HepG2 (cell line): ENCODE data around the gene BTN1A1. TPM values are rescaled to one million over a fixed set of nuclear protein-coding genes. Genes with fewer than 3 reads are reported as not detected.
A peak's percentile ranks its signal among the peaks of the same experiment; 100 is the strongest.

Source experiments
- BHLHE40 ChIP-seq: IDR thresholded peaks from 2 replicates; pipeline ENCODE4 v1.6.1; 2011; ENCODE audit warnings: low read length, improper control_type of control experiment
- DR1 ChIP-seq: sonication (generic); formaldehyde crosslinking; IDR thresholded peaks from 2 replicates; pipeline ENCODE4 v1.8.0; 2021; ENCODE audit warnings: mild to moderate bottlenecking, missing genetic modification reagents, inconsistent platforms
- ELF4 ChIP-seq: sonication (generic); formaldehyde crosslinking; IDR thresholded peaks from 2 replicates; pipeline ENCODE4 v1.5.0; 2020; ENCODE audit warnings: missing genetic modification reagents, mild to moderate bottlenecking, moderate library complexity, borderline replicate concordance
- ESRRA ChIP-seq: sonication (generic); formaldehyde crosslinking; IDR thresholded peaks from 2 replicates; pipeline ENCODE4 v1.5.1; 2020; ENCODE audit warnings: mild to moderate bottlenecking, low read depth, missing genetic modification reagents
- FOXP4 ChIP-seq: sonication (generic); formaldehyde crosslinking; IDR thresholded peaks from 2 replicates; pipeline ENCODE4 v1.4.0; 2020; ENCODE audit warnings: missing genetic modification reagents
- GRHL1 ChIP-seq: sonication (generic); formaldehyde crosslinking; conservative IDR thresholded peaks from 2 replicates; pipeline ENCODE4 v1.8.0; 2022; ENCODE audit warnings: missing genetic modification reagents
- HHEX ChIP-seq: IDR thresholded peaks from 2 replicates; pipeline ENCODE4 v1.6.1; 2016; ENCODE audit warnings: control low read depth
- NFIC ChIP-seq: IDR thresholded peaks from 2 replicates; pipeline ENCODE4 v1.6.1; 2012; ENCODE audit warnings: mild to moderate bottlenecking, low read length, inconsistent platforms
- NR1H2 ChIP-seq: sonication (generic); formaldehyde crosslinking; IDR thresholded peaks from 2 replicates; pipeline ENCODE4 v1.8.1; 2022; ENCODE audit warnings: low read depth, missing genetic modification reagents, borderline replicate concordance
- SOX13 ChIP-seq, 3 experiments: fragments of 450-650 bp in 1 of 3; sonication (generic) in 1 of 3; formaldehyde crosslinking in 1 of 3; IDR thresholded peaks in 2 of 3; conservative IDR thresholded peaks in 1 of 3; 2 replicates each; pipeline versions ENCODE4 v1.5.0 to v1.6.1; 2016 to 2020; ENCODE audit warnings: antibody characterized with exemption in 1 of 3, mild to moderate bottlenecking in 1 of 3, missing compliant biosample characterization in 1 of 3, missing genetic modification reagents in 1 of 3, moderate library complexity in 1 of 3
- TBL1XR1 ChIP-seq: fragments of 150-350 bp; IDR thresholded peaks from 2 replicates; pipeline ENCODE4 v1.6.1; 2014; ENCODE audit warnings: borderline replicate concordance, low read length; ENCODE audit not compliant: partially characterized antibody
- TFDP1 ChIP-seq: IDR thresholded peaks from 2 replicates; pipeline ENCODE4 v1.6.1; 2016; ENCODE audit warnings: missing compliant biosample characterization, missing genetic modification reagents, borderline replicate concordance
- ZBTB34 ChIP-seq: sonication (generic); formaldehyde crosslinking; IDR thresholded peaks from 2 replicates; pipeline ENCODE4 v1.8.0; 2022; ENCODE audit warnings: mild to moderate bottlenecking, missing genetic modification reagents
- ZFP36 ChIP-seq: fragments of 150-350 bp; IDR thresholded peaks from 2 replicates; pipeline ENCODE4 v1.6.1; 2018; ENCODE audit warnings: borderline replicate concordance, low read length, low read depth; ENCODE audit not compliant: partially characterized antibody
- ZNF121 ChIP-seq: sonication (generic); formaldehyde crosslinking; IDR thresholded peaks from 2 replicates; pipeline ENCODE4 v1.5.0; 2020; ENCODE audit warnings: mild to moderate bottlenecking, missing genetic modification reagents
- ZNF503 ChIP-seq: sonication (generic); formaldehyde crosslinking; IDR thresholded peaks from 2 replicates; pipeline ENCODE4 v1.4.0; 2020; ENCODE audit warnings: missing genetic modification reagents
- ZNF510 ChIP-seq: sonication (generic); formaldehyde crosslinking; IDR thresholded peaks from 2 replicates; pipeline ENCODE4 v1.4.0; 2020; ENCODE audit warnings: low read depth, mild to moderate bottlenecking, missing genetic modification reagents
- ZNF569 ChIP-seq: sonication (generic); formaldehyde crosslinking; IDR thresholded peaks from 2 replicates; pipeline ENCODE4 v1.5.0; 2020; ENCODE audit warnings: mild to moderate bottlenecking, missing genetic modification reagents, moderate library complexity, borderline replicate concordance
- ZNF879 ChIP-seq: sonication (generic); formaldehyde crosslinking; IDR thresholded peaks from 2 replicates; pipeline ENCODE4 v1.8.1; 2023; ENCODE audit warnings: missing genetic modification reagents
- ZSCAN9 ChIP-seq: IDR thresholded peaks from 2 replicates; pipeline ENCODE4 v1.6.1; 2016; ENCODE audit warnings: borderline replicate concordance
- polyA plus RNA-seq, 8 experiments: library from polyadenylated mRNA; depleted of rRNA in 3 of 8; stranded (reverse) in 7 of 8; unstranded in 1 of 8; fragments of >200 nt; fragmentation: Illumina TruSeq in 4 of 8; extraction: Trizol in 4 of 8; gene quantifications; 2 replicates each; pipeline versions ENCODE4 v1.2.1 to v1.2.3, GENCODE V29; 2011 to 2016; ENCODE audit warnings: low read depth in 4 of 8, missing spikeins in 1 of 8, mixed read lengths in 1 of 8; ENCODE audit not compliant: insufficient read depth in 1 of 8
- total RNA-seq, 5 experiments: library from RNA; depleted of rRNA; stranded (reverse); fragments of >200 nt; fragmentation: Illumina TruSeq; extraction: Trizol; gene quantifications; 2 replicates each; pipeline ENCODE4 v1.2.3, GENCODE V29; 2016; ENCODE audit warnings: low read depth in 1 of 5

The BTN1A1 gene
- total and polyA plus RNA-seq, 2 of the 13 experiments (the other 11 are each of a cell fraction or from before 2014, with no cell fraction given) = 0.04 TPM; not detected in 1

GRCh38 chr6:26550250-26550993, 50.3 kb downstream of the BTN1A1 start (continued):
- TF ChIP-seq ELF4 (peak; percentile 60; the same call in 1 of the 2 replicates), TFDP1 (CRISPR knock-in tag) (peak; percentile 49; the same call in 1 of the 2 replicates), HHEX (CRISPR knock-in tag) (no peak), ZSCAN9 (CRISPR knock-in tag) (0 out of 2 replicates have a peak, but pooled peaks have one; percentile 50), ZNF121 (no peak), ZBTB34 (no peak; the same call in 1 of the 2 replicates), ZNF503 (CRISPR knock-in tag) (peak; percentile 32; the same call in 1 of the 2 replicates), ZFP36 (no peak), TBL1XR1 (no peak), FOXP4 (CRISPR knock-in tag) (no peak), SOX13 (IDR thresholded peaks at IDR 0.05) (0 out of 2 replicates have a peak, but pooled peaks have one; percentile 6), SOX13 (CRISPR knock-in tag; conservative IDR thresholded peaks at IDR 0.05 in 1 of 2, IDR thresholded peaks at IDR 0.05 in 1 of 2) (no peak; a peak in 1 of 4 replicates), ZNF879 (CRISPR knock-in tag) (no peak), ESRRA (CRISPR knock-in tag) (peak; percentile 71), BHLHE40 (no peak), ZNF510 (CRISPR knock-in tag) (peak; percentile 88; the same call in 1 of the 2 replicates), NFIC (no peak), NR1H2 (no peak), ZNF569 (CRISPR knock-in tag) (no peak), DR1 (CRISPR knock-in tag) (no peak), GRHL1 (no peak)
